DND-41 (cell line): ENCODE data around the gene CCR2.

ENCODE experiments used
- ATAC-seq: fragments of 200-7000 bp; cut with Tn5 transposase; 3 replicates; pipeline ENCODE4 v1.9.1; 2021; ENCODE audit warnings: low read depth; ENCODE audit not compliant: insufficient read depth
- DNase-seq: peaks from one replicate; pipeline ENCODE4 v3.0.0-alpha.2; 2020
- H2AFZ ChIP-seq: 2 replicates; pipeline ENCODE4 v1.6.0; 2012; ENCODE audit warnings: low read depth, low read length
- H3K27ac ChIP-seq: 2 replicates; pipeline ENCODE4 v1.5.1; 2012; ENCODE audit warnings: low read length, inconsistent platforms
- H3K27me3 ChIP-seq: fragments of 200-600 bp; sonication (generic); 2 replicates; pipeline ENCODE4 v1.6.0; 2012; ENCODE audit warnings: low read length, mild to moderate bottlenecking, inconsistent platforms; ENCODE audit not compliant: insufficient read depth, poor library complexity
- H3K36me3 ChIP-seq: 2 replicates; pipeline ENCODE4 v1.5.1; 2012; ENCODE audit warnings: low read length, inconsistent platforms; ENCODE audit not compliant: insufficient read depth
- H3K4me1 ChIP-seq: 2 replicates; pipeline ENCODE4 v1.5.1; 2012; ENCODE audit warnings: mild to moderate bottlenecking, low read length; ENCODE audit not compliant: insufficient read depth
- H3K4me2 ChIP-seq: 2 replicates; pipeline ENCODE4 v1.6.0; 2012; ENCODE audit warnings: mild to moderate bottlenecking, moderate library complexity, low read length, inconsistent platforms; ENCODE audit not compliant: insufficient read depth
- H3K4me3 ChIP-seq, 2 experiments: fragments of 200-600 bp in 1 of 2; shearing (Covaris generic) in 1 of 2; 2 replicates each; pipeline ENCODE4 v1.5.1; 2012 to 2016; ENCODE audit warnings: inconsistent platforms in 2 of 2, low read length in 2 of 2, mild to moderate bottlenecking in 2 of 2, low read depth in 1 of 2, moderate library complexity in 1 of 2
- H3K79me2 ChIP-seq: 2 replicates; pipeline ENCODE4 v1.6.0; 2012; ENCODE audit warnings: low read length, inconsistent platforms; ENCODE audit not compliant: insufficient read depth
- H3K9ac ChIP-seq: 2 replicates; pipeline ENCODE4 v1.6.0; 2012; ENCODE audit warnings: low read depth, mild to moderate bottlenecking, inconsistent platforms, low read length, moderate library complexity
- H3K9me3 ChIP-seq: 2 replicates; pipeline ENCODE4 v1.5.1; 2012; ENCODE audit warnings: low read length, moderate library complexity, mild to moderate bottlenecking, inconsistent platforms; ENCODE audit not compliant: insufficient read depth, severe bottlenecking
- H4K20me1 ChIP-seq: 2 replicates; pipeline ENCODE4 v1.6.0; 2012; ENCODE audit warnings: low read length; ENCODE audit not compliant: insufficient read depth
- CTCF ChIP-seq: IDR thresholded peaks from 2 replicates; pipeline ENCODE4 v1.5.1; 2012; ENCODE audit warnings: borderline replicate concordance, low read length, moderate library complexity, mild to moderate bottlenecking; ENCODE audit not compliant: poor library complexity, severe bottlenecking; ENCODE audit errors: extremely low read depth
- EZH2 ChIP-seq: IDR thresholded peaks from 3 replicates; pipeline ENCODE4 v1.6.1; 2012; ENCODE audit warnings: borderline replicate concordance, low read depth, mild to moderate bottlenecking, moderate library complexity, low read length, inconsistent platforms; ENCODE audit not compliant: severe bottlenecking

The CCR2 gene

DNA sequence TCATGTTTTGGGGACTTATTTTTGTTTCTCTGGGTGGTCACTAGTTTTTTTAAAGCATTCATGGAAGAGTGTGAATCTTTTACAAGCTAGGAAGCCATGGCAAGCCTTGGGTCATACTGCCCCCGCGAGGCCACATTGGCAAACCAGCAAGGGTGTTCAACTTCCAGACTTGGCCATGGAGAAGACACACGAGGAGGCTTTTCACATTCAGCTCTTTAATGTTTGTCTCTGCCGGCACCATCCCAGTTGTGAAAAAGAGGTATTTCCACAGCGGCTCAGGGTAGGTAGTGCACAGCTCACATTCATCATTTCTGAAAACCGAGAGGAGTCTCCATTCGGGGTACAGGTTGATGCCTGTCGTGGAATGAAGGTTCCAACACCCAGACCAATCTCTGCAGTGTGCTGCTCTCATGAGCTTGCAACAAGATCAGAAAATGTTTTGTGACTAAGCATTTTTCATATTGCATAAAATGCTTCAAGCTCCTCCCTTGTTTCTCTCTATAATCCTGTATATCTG lies 24.6 kb downstream of the CCR2 start:
- Histone ChIP-seq H3K27me3 (no peaks in the 10 kb centered on the region), H3K79me2 (no peaks in the 10 kb centered on the region), H3K9ac (no peak overlapping the region), H2AFZ (no peak overlapping the region), H3K4me3 (no peak overlapping the region), H3K9me3 (no peaks in the 10 kb centered on the region), H3K4me1 (peaks cover 77% of the 10 kb centered on the region), H3K36me3 (no peaks in the 10 kb centered on the region), H4K20me1 (no peaks in the 10 kb centered on the region), H3K27ac (peak overlapping the region; percentile 15; the same call in 1 of the 2 replicates), H3K4me2 (no peak overlapping the region)
- peak; percentile 56 for TF ChIP-seq CTCF
- no peak for TF ChIP-seq EZH2
- ATAC-seq (no peak), DNase-seq (peak; percentile 48)

DNA sequence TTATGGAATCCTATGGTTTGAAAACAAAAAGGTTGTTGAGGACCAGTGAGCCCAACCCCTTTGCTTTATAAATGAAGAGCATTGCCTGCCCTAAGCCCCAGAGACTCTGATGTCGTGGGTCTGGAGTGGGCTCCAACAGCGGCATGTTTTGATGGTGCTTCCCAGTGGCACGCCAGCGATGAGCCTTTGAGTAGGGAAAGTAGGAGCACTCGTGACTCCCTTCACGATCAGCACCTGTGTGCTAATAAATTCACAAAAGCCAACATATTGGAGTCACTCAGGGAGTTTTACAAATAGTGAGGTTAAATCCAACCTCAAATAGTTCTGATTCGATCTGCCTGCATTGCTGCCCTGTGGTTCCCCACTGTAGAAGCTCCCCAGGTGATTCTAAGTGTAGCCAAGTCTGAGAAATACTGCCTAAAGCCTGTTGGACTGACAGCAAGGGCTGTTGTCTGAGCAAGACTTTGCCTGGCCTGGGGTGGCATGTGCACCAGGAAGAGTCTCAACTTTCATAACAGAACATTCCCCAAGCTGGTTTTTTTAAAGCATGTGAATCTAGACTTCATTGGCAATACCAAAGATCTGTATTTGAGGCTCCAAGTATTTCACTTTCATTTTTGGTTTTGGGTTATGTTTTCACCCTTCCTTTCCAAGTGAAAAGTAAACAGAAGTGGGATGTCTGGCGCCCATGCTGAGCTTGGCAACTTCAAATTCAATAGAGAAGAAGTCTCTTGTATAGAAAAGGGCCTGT lies 26.7 kb downstream of the CCR2 start:
- Histone ChIP-seq H3K27me3 (no peaks in the 10 kb centered on the region), H3K9me3 (no peaks in the 10 kb centered on the region), H3K27ac (peak overlapping the region; percentile 83), H3K4me3 (peak overlapping the region in 1 of 2 experiments; percentile 14; a peak in 1 of 4 replicates), H3K4me1 (peaks cover 77% of the 10 kb centered on the region), H3K9ac (peak overlapping the region; percentile 43), H3K79me2 (no peaks in the 10 kb centered on the region), H2AFZ (peak overlapping the region; percentile 72), H3K36me3 (no peaks in the 10 kb centered on the region), H4K20me1 (no peaks in the 10 kb centered on the region), H3K4me2 (peak overlapping the region; percentile 30)
- ATAC-seq (peak; percentile 23), DNase-seq (peak; percentile 41)
- no peak for TF ChIP-seq CTCF

- Histone ChIP-seq H3K4me1 (peaks cover 77% of the 10 kb centered on the region), H3K9ac (no peak overlapping the region), H3K4me2 (no peak overlapping the region), H2AFZ (no peak overlapping the region), H3K4me3 (no peak overlapping the region), H3K9me3 (no peaks in the 10 kb centered on the region), H3K27ac (peak overlapping the region; percentile 88), H3K27me3 (no peaks in the 10 kb centered on the region), H3K36me3 (no peaks in the 10 kb centered on the region), H3K79me2 (no peaks in the 10 kb centered on the region), H4K20me1 (no peaks in the 10 kb centered on the region)
- ATAC-seq, result no peak
- TF ChIP-seq CTCF, result no peak
- no peak for TF ChIP-seq EZH2
- no peak for DNase-seq
These were observed 27.7 kb downstream of the CCR2 start for GRCh38 chr3:46381625-46382024.
